Upper lobe of left lung (tissue), 6 donors: ENCODE measurements around the gene SF3B6. TPM values are rescaled to one million over a fixed set of nuclear protein-coding genes. Genes with fewer than 3 reads are reported as not detected.

Source experiments
- ATAC-seq, 2 donors: fragments of 200-7000 bp; cut with Tn5 transposase; one replicate each; pipeline ENCODE4 v1.9.1; 2022; ENCODE audit warnings: mild to moderate bottlenecking in 2 of 2, moderate library complexity in 2 of 2; ENCODE audit not compliant: low FRiP score in 2 of 2
- DNase-seq, 2 donors: peaks; one replicate each; pipeline ENCODE4 v3.0.0-alpha.2; 2019 to 2020
- H3K27ac ChIP-seq, 4 donors: fragments of 200-600 bp; sonication (generic); one replicate each; pipeline ENCODE4 v1.5.1; 2016 to 2019
- H3K27me3 ChIP-seq, 4 donors: fragments of 200-600 bp; sonication (generic); one replicate each; pipeline ENCODE4 v1.5.1; 2017 to 2019
- H3K36me3 ChIP-seq, 4 donors: fragments of 200-600 bp; sonication (generic); one replicate each; pipeline ENCODE4 v1.5.1; 2016 to 2019
- H3K4me1 ChIP-seq, 4 donors: fragments of 200-600 bp; sonication (generic); one replicate each; pipeline ENCODE4 v1.5.1; 2018 to 2019
- H3K4me3 ChIP-seq, 4 donors: fragments of 200-600 bp; sonication (generic); one replicate each; pipeline ENCODE4 v1.5.1; 2017 to 2019; ENCODE audit warnings: mild to moderate bottlenecking in 2 of 4, moderate library complexity in 1 of 4
- H3K9me3 ChIP-seq, 4 donors: fragments of 200-600 bp; sonication (generic); one replicate each; pipeline ENCODE4 v1.5.1; 2018 to 2019
- CTCF ChIP-seq, 6 experiments: fragments of 450-650 bp in 4 of 6; fragments of 200-600 bp in 2 of 6; sonication (generic) in 2 of 6; IDR thresholded peaks; one replicate each; pipeline ENCODE4 v1.5.1; 2016 to 2019; ENCODE audit warnings: antibody characterized with exemption in 6 of 6
- EP300 ChIP-seq, 4 donors: sonication (generic); formaldehyde crosslinking; IDR thresholded peaks; one replicate each; pipeline ENCODE4 v1.5.1; 2017; ENCODE audit warnings: antibody characterized with exemption in 4 of 4, control low read depth in 2 of 4
- POLR2A ChIP-seq, 4 donors: fragments of 450-650 bp; IDR thresholded peaks; one replicate each; pipeline ENCODE4 v1.5.1; 2016 to 2017; ENCODE audit warnings: antibody characterized with exemption in 4 of 4, mild to moderate bottlenecking in 2 of 4
- POLR2AphosphoS5 ChIP-seq, 2 donors: sonication (generic); formaldehyde crosslinking; IDR thresholded peaks; one replicate each; pipeline ENCODE4 v1.5.1; 2017; ENCODE audit warnings: antibody characterized with exemption in 2 of 2
- WGBS, 2 donors: methylation state at CpG; one replicate each; pipeline ENCODE4 v1.1.5; 2017 to 2018; 5-methylcytosine and 5-hydroxymethylcytosine counted together
- small RNA-seq, 4 donors: library from RNA; depleted of rRNA; stranded (forward); fragments of <200 nt; gene quantifications; one replicate each; pipeline ENCODE3, GENCODE V24; 2016
- total RNA-seq, 6 donors: library from RNA; depleted of rRNA in 4 of 6; stranded (reverse); fragments of >200 nt in 4 of 6; gene quantifications; one replicate each; pipeline versions ENCODE4 v1.1.0 to v1.2.1, GENCODE V29; 2016 to 2021
- donor health status: DM: no; HTN: no; CAD: no; lungs with moderate emphysema.
- donor health status: DM: no; HTN: yes; CAD: no; lungs with severe emphysema.

SF3B6 gene
- total RNA-seq, 6 donors from 2014 or later = 38.8 to 93.7 (median 64.7) TPM

- H3K4me1 ChIP-seq = no peaks in the 10 kb centered on the region
- 76 to 87% methylated on average over 3 to 4 of the region's 4 CpGs for WGBS, 2 donors
- no peaks in the 10 kb centered on the region for H3K9me3 ChIP-seq
- H3K27ac ChIP-seq = no peak overlapping the region
- TF ChIP-seq EP300 (IDR thresholded peaks at IDR 0.05) (no peak), POLR2A (IDR thresholded peaks at IDR 0.05) (no peak), CTCF (IDR thresholded peaks at IDR 0.05) (no peak), POLR2AphosphoS5 (IDR thresholded peaks at IDR 0.05) (no peak)
- ATAC-seq (no peak), DNase-seq (no peak)
- peaks cover 0 to 22% (median 12%) of the 10 kb centered on the region in 4 donors for H3K36me3 ChIP-seq
- H3K27me3 ChIP-seq = no peaks in the 10 kb centered on the region
- H3K4me3 ChIP-seq = no peak overlapping the region
These were observed 55.9 kb downstream of the SF3B6 start for GRCh38 chr2:24020244-24020643.

GRCh38 chr2:24019729-24020128, 56.4 kb downstream of the SF3B6 start:
- 87 to 91% methylated on average over 5 of the region's 5 CpGs for WGBS, 2 donors

GRCh38 chr2:24018241-24018640, 57.9 kb downstream of the SF3B6 start:
- H3K36me3 ChIP-seq = peaks cover 0 to 9% (median 6%) of the 10 kb centered on the region in 4 donors
- H3K4me1 ChIP-seq = no peaks in the 10 kb centered on the region
- H3K9me3 ChIP-seq = no peaks in the 10 kb centered on the region
- H3K27me3 ChIP-seq = no peaks in the 10 kb centered on the region
- no peak for ATAC-seq
- 83 to 89% methylated on average over 9 of the region's 9 CpGs for WGBS, 2 donors
- no peak overlapping the region for H3K27ac ChIP-seq
- no peak for DNase-seq
- no peak overlapping the region for H3K4me3 ChIP-seq
- no peak for TF ChIP-seq POLR2AphosphoS5 (IDR thresholded peaks at IDR 0.05)
- no peak for TF ChIP-seq CTCF (IDR thresholded peaks at IDR 0.05)
- TF ChIP-seq POLR2A (IDR thresholded peaks at IDR 0.05) = no peak
- no peak for TF ChIP-seq EP300 (IDR thresholded peaks at IDR 0.05)

More at GRCh38 chr2:24019729-24020128, 56.4 kb downstream of the SF3B6 start:
- Histone ChIP-seq H3K27ac (no peak overlapping the region), H3K4me1 (no peaks in the 10 kb centered on the region), H3K9me3 (no peaks in the 10 kb centered on the region), H3K36me3 (peaks cover 0 to 18% (median 10%) of the 10 kb centered on the region in 4 donors), H3K27me3 (no peaks in the 10 kb centered on the region), H3K4me3 (no peak overlapping the region)
- ATAC-seq (no peak), DNase-seq (no peak)
- TF ChIP-seq POLR2A (IDR thresholded peaks at IDR 0.05) (no peak), POLR2AphosphoS5 (IDR thresholded peaks at IDR 0.05) (no peak), EP300 (IDR thresholded peaks at IDR 0.05) (no peak), CTCF (IDR thresholded peaks at IDR 0.05) (no peak)

GRCh38 chr2:24017711-24018110, 58.4 kb downstream of the SF3B6 start:
- 79 to 89% methylated on average over 7 to 8 of the region's 8 CpGs for WGBS, 2 donors

More at GRCh38 chr2:24017711-24018110, 58.4 kb downstream of the SF3B6 start:
- H3K4me3 ChIP-seq = no peak overlapping the region
- H3K27ac ChIP-seq = no peak overlapping the region
- ATAC-seq = no peak
- H3K36me3 ChIP-seq = peaks cover 0 to 3% (median 1%) of the 10 kb centered on the region in 4 donors
- H3K27me3 ChIP-seq = no peaks in the 10 kb centered on the region
- no peaks in the 10 kb centered on the region for H3K4me1 ChIP-seq
- no peak for DNase-seq
- TF ChIP-seq CTCF (IDR thresholded peaks at IDR 0.05) (no peak), POLR2A (IDR thresholded peaks at IDR 0.05) (no peak), EP300 (IDR thresholded peaks at IDR 0.05) (no peak)
- no peaks in the 10 kb centered on the region for H3K9me3 ChIP-seq

Small RNA genes lying within 50 kb of the gene (small RNA-seq; reads per million reads assigned to genes)
- gene RNU6-370P = 0 reads per million in 4 donors

Other genes starting within 250 kb of the SF3B6 start
- gene ATAD2B, start 149.2 kb downstream of the SF3B6 start, total RNA-seq = 10 to 100 TPM; 17.8 to 51.3 (median 25.3) TPM
- 10 to 100 TPM in 3 of 6 donors, 1 to 10 TPM in 3; 6.3 to 16.8 (median 10.5) TPM for gene UBXN2A, start 135.9 kb downstream of the SF3B6 start, total RNA-seq
- gene MFSD2B, start 66.2 kb downstream of the SF3B6 start, total RNA-seq = 1 to 10 TPM in 1 of 6 donors, under 1 TPM in 4, not detected in 1; 0.40 to 1.8 (median 0.76) TPM
- 10 to 100 TPM in 1 of 6 donors, 1 to 10 TPM in 5; 1.0 to 10.6 (median 4.6) TPM for gene WDCP, start 28.9 kb downstream of the SF3B6 start, total RNA-seq
- 10 to 100 TPM in 5 of 6 donors, 1 to 10 TPM in 1; 7.3 to 27.3 (median 15.0) TPM for gene FKBP1B, start 26.6 kb downstream of the SF3B6 start, total RNA-seq
- gene TP53I3, start 8.5 kb upstream of the SF3B6 start, total RNA-seq = 100 to 1,000 TPM in 1 of 6 donors, 10 to 100 TPM in 5; 27.0 to 110 (median 69.6) TPM
- gene PFN4, start 47.0 kb upstream of the SF3B6 start, total RNA-seq = under 1 TPM in 2 of 6 donors, not detected in 4; 0.54 TPM
- gene FAM228B, start 47.1 kb upstream of the SF3B6 start, total RNA-seq = 10 to 100 TPM; 15.5 to 28.3 (median 22.8) TPM
- gene FAM228A, start 98.7 kb upstream of the SF3B6 start, total RNA-seq = 1 to 10 TPM in 4 of 6 donors, under 1 TPM in 2; 0.17 to 3.1 (median 1.6) TPM